Effector memory CD4-positive, alpha-beta T cell (primary cell): ENCODE results near the gene JAK1.

ENCODE experiments used
- DNase-seq, 3 donors: peaks; one replicate each; pipeline ENCODE4 v3.0.0-alpha.2; 2020
- H3K27ac ChIP-seq: 2 replicates; pipeline ENCODE4 v1.7.0; 2013; ENCODE audit warnings: mild to moderate bottlenecking, low read length, moderate library complexity; ENCODE audit not compliant: insufficient read depth, poor library complexity, severe bottlenecking
- H3K27me3 ChIP-seq: replicated peaks from 2 replicates; pipeline ENCODE4 v1.7.0; 2013; ENCODE audit warnings: mild to moderate bottlenecking, low read length; ENCODE audit not compliant: insufficient read depth, control insufficient read depth, poor library complexity, severe bottlenecking
- H3K36me3 ChIP-seq: 2 replicates; pipeline ENCODE4 v1.7.0; 2013; ENCODE audit warnings: mild to moderate bottlenecking, low read length, moderate library complexity; ENCODE audit not compliant: control insufficient read depth, insufficient read depth
- H3K4me1 ChIP-seq: 2 replicates; pipeline ENCODE4 v1.7.0; 2013; ENCODE audit warnings: low read length, mild to moderate bottlenecking; ENCODE audit not compliant: control insufficient read depth, insufficient read depth, poor library complexity, severe bottlenecking
- H3K4me3 ChIP-seq: 2 replicates; pipeline ENCODE4 v1.7.0; 2013; ENCODE audit warnings: low read length, low read depth, mild to moderate bottlenecking; ENCODE audit not compliant: insufficient read depth, poor library complexity, severe bottlenecking
- H3K9me3 ChIP-seq: 2 replicates; pipeline ENCODE4 v1.7.0; 2013; ENCODE audit warnings: mild to moderate bottlenecking, low read length, moderate library complexity; ENCODE audit not compliant: control insufficient read depth
- total RNA-seq, 3 donors: gene quantifications; one replicate each; lab custom pipeline; 2026; lab: John Stamatoyannopoulos, UW

JAK1 gene
- total RNA-seq, result 700 to 792 (median 766) reads per million in 3 donors

- Histone ChIP-seq H3K9me3 (no peaks in the 10 kb centered on the region), H3K36me3 (no peaks in the 10 kb centered on the region), H3K4me3 (peak within 1 kb of the TSS; percentile 85), H3K4me1 (peaks cover 25% of the 10 kb centered on the region), H3K27ac (peak within 1 kb of the TSS; percentile 90), H3K27me3 (no peaks in the 10 kb centered on the region)
- DNase-seq, result peak; percentile 80 to 86 (median 84)
Measured at GRCh38 chr1:64966158-64966971, at the start of gene JAK1. Gene JAK1 (minus strand): TSS chr1:64966549. CDS start chr1:64886264, 80,285 bp downstream.

DNA sequence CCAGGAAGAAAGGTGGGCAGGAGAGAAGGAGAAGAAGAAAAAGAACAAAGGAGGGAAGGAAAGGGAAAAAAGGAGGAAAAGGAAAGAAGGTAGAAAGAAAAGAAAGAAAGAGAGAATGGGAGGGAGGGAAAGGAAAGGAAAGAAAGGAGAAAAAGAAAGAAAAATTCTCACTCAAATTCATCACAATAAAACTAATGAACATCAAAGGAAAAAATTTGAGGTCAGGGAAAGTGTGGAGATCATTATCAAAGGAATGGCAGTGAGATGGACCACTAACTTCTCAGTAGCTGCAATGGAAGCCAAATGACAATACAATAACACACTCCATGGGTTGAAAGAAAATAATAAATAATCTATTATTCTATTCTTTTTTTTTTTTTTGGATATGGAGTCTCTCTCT, 48.0 kb upstream of the JAK1 start:
- no peaks in the 10 kb centered on the region for H3K36me3 ChIP-seq
- H3K27ac ChIP-seq, result no peak overlapping the region
- no peak overlapping the region for H3K4me3 ChIP-seq
- DNase-seq, result no peak
- no peaks in the 10 kb centered on the region for H3K27me3 ChIP-seq
- H3K4me1 ChIP-seq, result peaks cover 14% of the 10 kb centered on the region
- no peaks in the 10 kb centered on the region for H3K9me3 ChIP-seq

DNA sequence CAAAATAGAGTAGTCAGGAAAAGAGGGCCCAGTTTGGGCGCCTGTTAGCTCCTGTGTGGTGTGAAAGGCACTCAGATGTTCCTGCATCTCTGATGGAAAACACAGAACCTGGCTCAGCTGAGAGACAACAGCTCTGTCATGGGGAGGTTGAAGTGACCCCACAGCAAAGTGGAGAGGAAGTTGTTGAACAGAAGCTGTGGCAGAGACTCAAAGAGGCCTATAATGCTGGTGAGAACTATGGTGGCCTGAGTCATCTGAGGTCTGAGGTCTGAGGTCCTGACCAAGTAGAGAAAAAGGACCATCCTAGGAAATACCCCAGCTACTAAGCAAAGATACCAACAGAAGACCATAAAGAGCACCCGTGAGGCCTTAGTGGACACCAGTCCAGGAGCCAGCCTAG, 45.6 kb upstream of the JAK1 start:
- H3K4me3 ChIP-seq, result no peak overlapping the region
- no peak for DNase-seq
- H3K27ac ChIP-seq, result no peak overlapping the region
- H3K9me3 ChIP-seq, result no peaks in the 10 kb centered on the region
- H3K36me3 ChIP-seq, result no peaks in the 10 kb centered on the region
- peaks cover 20% of the 10 kb centered on the region for H3K4me1 ChIP-seq
- H3K27me3 ChIP-seq, result no peaks in the 10 kb centered on the region

DNA sequence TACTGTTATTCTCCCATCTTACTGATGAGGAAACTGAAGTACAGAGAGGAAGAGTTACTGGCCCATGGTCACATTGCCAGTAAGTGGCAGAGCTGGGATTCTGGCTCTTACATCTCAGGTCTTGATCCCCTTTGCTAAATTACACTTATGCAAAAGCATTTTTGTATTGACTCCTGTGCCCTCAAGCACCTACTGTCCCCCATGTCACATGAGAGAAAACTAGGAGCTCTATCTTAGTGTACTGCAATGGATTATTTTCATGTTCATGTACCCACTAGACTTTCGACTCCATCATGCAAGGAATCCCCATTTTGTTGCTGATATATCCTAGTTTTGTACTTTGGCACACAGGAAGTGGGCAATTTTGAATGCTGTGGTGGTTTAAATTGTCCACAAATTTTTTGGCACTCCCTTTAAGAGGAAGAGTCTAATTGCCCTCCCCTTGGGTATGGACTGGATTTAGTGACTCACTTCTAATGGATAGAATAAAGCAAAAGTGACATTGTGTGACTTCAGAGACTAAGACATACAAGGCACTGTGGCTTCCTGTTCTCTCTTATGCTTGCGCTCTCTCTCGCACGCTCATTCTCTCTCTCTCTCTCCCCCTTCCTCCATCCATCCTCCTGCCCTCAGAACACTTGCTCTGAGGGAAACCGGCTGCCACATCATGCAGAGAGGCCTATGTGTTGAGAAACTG, 43.5 kb upstream of the JAK1 start:
- Histone ChIP-seq H3K9me3 (no peaks in the 10 kb centered on the region), H3K4me3 (no peak overlapping the region), H3K4me1 (peaks cover 20% of the 10 kb centered on the region), H3K27me3 (no peaks in the 10 kb centered on the region), H3K36me3 (no peaks in the 10 kb centered on the region), H3K27ac (peak overlapping the region; percentile 4)
- no peak for DNase-seq

DNA sequence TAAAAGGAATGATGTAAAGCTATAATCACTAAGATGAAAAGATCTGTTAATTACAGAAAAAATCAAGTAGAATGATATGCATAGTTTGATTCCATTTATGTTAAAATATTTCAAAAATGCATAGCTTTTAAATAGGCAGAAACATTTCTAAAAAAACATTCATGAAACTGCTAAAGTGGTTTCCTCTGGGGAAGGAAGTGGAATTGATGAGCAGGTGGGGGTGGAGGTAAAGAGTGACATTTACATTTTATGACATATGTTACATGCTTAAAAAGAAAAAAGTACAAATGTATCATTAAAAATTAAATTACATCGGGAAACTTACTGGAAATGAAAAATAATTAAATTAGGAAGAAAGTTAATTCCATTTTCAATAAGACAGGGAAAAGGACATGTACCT, 42.8 kb upstream of the JAK1 start:
- DNase-seq, result no peak
- H3K27ac ChIP-seq, result no peak overlapping the region
- no peaks in the 10 kb centered on the region for H3K36me3 ChIP-seq
- H3K4me3 ChIP-seq, result no peak overlapping the region
- no peaks in the 10 kb centered on the region for H3K9me3 ChIP-seq
- H3K27me3 ChIP-seq, result no peaks in the 10 kb centered on the region
- peaks cover 20% of the 10 kb centered on the region for H3K4me1 ChIP-seq

DNA sequence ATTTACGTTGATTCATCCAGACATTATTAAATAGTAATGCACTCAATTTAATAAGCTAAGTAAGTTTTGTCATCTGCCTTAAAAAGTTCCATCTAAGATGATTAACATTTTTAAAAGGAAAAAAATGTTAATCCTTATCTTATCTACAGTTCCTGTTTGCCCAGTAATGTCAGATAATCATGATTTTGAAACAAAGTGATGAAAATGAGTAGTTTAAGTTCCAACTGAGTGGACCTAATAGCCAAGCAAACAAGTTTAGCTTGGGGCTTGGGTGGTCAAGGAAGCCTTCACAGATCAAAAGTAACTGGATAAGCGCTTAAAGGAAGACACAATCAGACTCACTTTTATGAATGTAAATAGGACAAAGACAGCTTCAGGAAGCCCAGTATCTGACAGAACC, 40.5 kb upstream of the JAK1 start:
- Histone ChIP-seq H3K9me3 (no peaks in the 10 kb centered on the region), H3K4me1 (peaks cover 35% of the 10 kb centered on the region), H3K36me3 (no peaks in the 10 kb centered on the region), H3K27me3 (no peaks in the 10 kb centered on the region), H3K27ac (no peak overlapping the region), H3K4me3 (no peak overlapping the region)
- DNase-seq, result no peak

DNA sequence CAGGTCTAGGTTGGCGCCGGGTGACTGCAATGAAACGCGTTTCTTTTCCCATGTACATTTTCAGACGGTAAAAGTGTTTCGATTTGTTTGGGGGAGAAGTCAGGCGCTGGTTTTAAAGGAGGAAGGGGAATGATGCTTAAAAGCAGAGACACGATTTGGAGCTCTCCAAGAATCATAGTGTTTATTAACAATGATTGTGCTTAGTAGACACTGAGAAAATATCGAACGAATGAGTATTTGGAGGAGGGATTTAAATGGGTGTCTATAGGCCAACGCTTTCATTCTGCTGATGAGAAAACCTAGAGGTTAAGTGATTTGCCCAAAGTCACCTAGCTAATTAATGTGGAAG, 36.9 kb upstream of the JAK1 start:
- Histone ChIP-seq H3K27me3 (no peaks in the 10 kb centered on the region), H3K4me1 (peaks cover 27% of the 10 kb centered on the region), H3K36me3 (no peaks in the 10 kb centered on the region), H3K9me3 (no peaks in the 10 kb centered on the region), H3K4me3 (peak overlapping the region; percentile 77), H3K27ac (peak overlapping the region; percentile 64)
- DNase-seq, result no peak

DNA sequence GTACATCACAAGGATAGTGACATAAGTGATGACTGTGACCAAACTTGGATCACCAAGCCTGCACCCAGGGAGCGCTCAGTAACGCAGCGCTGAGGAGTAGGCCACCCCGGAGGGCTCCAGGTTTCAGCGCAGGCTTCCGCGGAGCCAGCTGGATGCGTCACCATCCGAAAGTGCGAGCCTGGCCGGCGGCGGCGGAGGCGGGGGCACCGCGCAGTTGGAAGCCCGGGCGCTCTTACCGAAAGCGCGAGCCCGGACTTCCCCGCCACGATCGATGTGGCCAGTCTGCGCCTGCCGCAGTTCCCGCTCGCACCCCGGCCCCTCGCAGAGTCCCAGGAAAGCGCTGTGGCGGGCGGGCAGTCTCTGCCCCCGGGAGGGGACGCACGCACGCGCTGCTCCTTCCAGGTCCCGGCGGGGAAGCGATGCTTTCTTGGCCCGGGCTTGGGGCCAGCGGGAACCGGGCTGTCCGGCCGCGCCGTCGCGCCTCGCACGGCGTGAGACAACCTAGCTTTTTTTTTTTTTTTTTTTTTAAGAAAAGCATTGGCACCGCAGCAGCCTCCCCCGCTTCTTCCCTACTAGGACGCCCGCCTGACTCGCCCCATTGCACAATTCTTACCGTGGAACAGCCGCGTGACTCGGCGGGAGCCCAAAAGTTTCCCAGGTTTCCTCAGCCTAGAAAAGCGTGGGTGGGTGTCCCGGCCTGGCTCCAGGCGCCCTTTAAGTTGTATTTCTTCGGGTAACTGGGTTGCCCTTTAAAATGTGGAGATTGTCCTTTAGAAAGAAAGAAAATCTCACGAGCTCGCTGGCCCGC, 36.4 kb upstream of the JAK1 start:
- Histone ChIP-seq H3K27ac (peak overlapping the region; percentile 64), H3K9me3 (no peaks in the 10 kb centered on the region)

GRCh38 chr1:65002156-65002507, 35.8 kb upstream of the JAK1 start:
- Histone ChIP-seq H3K27ac (peak overlapping the region; percentile 64), H3K4me3 (peak overlapping the region; percentile 77), H3K36me3 (no peaks in the 10 kb centered on the region), H3K27me3 (no peaks in the 10 kb centered on the region), H3K9me3 (no peaks in the 10 kb centered on the region), H3K4me1 (peaks cover 27% of the 10 kb centered on the region)
- DNase-seq, result no peak

More for the DNA sequence above, 36.4 kb upstream of the JAK1 start:
- DNase-seq, result peak; percentile 64 to 71 (median 71)
- Histone ChIP-seq H3K4me3 (peak overlapping the region; percentile 77), H3K4me1 (peaks cover 27% of the 10 kb centered on the region), H3K36me3 (no peaks in the 10 kb centered on the region), H3K27me3 (no peaks in the 10 kb centered on the region)
